LNCAP (cell line): ENCODE data around the gene BTG1.
A peak's percentile ranks its signal among the peaks of the same experiment; 100 is the strongest.

Experiments
- TF ChIP-seq, protein P1 (sequence below): fragments of 450-650 bp; IDR thresholded peaks from 2 replicates; pipeline ENCODE4 v1.5.1; 2017; ENCODE audit warnings: mild to moderate bottlenecking

The BTG1 gene

DNA sequence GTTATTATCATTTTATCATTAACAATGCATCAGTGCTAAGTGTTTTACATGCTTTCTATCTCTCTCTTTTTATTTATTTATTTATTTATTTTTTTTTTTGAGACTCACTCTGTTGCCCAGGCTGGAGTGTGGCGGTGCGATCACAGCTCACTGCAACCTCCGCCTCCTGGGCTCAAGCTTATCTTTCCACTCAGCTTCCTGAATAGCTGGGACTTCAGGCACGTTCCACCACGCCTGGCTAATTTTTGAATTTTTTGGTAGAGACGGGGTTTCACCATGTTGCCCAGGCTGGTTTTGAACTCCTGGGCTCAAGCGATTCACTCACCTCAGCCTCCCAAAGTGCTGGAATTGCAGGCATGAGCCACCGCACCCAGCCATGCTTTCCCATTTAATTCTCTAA, 3.9 kb upstream of the BTG1 start:
- TF ChIP-seq, protein P1, sequence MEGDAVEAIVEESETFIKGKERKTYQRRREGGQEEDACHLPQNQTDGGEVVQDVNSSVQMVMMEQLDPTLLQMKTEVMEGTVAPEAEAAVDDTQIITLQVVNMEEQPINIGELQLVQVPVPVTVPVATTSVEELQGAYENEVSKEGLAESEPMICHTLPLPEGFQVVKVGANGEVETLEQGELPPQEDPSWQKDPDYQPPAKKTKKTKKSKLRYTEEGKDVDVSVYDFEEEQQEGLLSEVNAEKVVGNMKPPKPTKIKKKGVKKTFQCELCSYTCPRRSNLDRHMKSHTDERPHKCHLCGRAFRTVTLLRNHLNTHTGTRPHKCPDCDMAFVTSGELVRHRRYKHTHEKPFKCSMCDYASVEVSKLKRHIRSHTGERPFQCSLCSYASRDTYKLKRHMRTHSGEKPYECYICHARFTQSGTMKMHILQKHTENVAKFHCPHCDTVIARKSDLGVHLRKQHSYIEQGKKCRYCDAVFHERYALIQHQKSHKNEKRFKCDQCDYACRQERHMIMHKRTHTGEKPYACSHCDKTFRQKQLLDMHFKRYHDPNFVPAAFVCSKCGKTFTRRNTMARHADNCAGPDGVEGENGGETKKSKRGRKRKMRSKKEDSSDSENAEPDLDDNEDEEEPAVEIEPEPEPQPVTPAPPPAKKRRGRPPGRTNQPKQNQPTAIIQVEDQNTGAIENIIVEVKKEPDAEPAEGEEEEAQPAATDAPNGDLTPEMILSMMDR: no peak

DNA sequence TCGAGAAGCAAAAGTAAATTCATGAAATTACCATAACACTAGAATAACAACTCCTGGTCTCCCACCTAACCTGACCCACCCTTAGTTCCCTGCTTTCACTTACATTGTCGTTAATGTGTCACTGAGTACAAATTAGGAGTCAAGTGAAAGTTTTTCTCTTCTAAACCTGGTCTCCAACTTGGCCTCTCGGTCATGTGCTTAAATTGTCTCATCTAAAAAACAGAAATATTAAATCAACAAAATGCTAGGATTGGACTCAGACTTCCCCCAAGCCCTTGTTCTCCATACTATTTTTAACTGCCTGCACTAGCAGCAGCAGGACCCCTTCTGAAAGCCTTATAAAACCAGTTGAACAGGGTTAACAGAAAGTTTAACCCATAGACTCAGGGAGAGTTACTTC, 1.8 kb upstream of the BTG1 start:
- TF ChIP-seq, protein P1: no peak

GRCh38 chr12:92146497-92147224, 1.0 kb upstream of the BTG1 start:
- TF ChIP-seq, protein P1: no peak

- TF ChIP-seq, protein P1: no peak
Observed at GRCh38 chr12:92145481-92145730, 240 bp downstream of the BTG1 start.

- TF ChIP-seq, protein P1: no peak; the same call in 1 of the 2 replicates
Observed at GRCh38 chr12:92144631-92145480, 790 bp downstream of the BTG1 start.

DNA sequence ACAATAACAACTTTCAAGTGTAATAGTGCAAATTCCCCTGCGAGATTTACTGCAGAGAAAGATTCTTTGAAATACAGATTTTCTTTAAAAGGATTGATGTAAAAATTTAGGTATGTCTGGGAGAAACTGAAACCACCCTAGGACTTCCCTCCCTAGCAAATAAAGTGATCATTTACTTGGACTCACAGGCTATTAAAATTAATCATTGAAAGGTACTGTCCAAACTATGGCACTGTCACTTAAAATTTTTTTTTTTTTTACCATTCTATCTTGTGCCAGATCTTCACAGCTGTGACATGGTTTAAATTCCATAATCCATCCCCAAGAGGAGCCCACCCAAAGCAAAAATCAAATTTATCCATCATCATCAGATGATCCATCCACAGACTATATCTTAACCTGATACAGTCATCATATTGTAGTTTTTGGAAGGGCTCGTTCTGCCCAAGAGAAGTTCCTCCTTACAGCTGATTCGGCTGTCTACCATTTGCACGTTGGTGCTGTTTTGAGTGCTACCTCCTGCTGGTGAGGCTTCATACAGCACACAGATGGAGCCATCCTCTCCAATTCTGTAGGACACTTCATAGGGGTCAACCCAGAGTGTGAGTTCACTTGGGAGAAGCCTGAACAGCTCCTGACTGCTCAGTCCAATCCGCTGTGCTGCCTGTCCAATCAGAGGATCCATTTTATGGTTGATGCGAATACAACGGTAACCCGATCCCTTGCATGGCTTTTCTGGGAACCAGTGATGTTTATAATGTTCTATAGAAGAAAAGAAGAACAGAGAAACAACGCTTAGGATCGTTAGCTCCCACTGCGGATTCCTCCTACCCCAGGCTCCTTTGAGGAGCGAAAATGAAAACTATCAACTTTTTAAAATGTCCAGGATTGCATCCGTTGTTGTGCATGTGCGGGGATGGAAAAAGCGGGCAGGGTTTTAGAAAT, 1.7 kb downstream of the BTG1 start:
- TF ChIP-seq, protein P1: peak; percentile 65

DNA sequence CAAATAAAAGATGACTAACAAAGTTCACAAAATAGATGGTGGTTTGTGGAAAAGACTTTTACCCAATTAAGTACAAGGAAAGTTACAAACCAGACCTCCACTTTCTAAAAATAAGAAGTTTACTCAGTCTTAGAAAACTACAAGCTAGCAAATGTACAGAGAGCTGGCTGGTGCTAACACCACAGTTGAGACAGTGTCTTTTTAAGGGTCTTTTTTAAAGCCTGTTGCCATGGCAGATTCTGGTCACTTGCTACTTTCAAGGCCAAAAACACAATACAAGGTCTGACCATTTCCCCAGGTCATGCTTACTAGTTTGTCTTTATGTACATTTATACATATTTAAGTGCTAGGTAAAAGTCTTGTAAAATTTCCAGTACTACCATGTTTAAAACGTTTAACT, 2.4 kb downstream of the BTG1 start:
- TF ChIP-seq, protein P1: no peak
